ENCODE results near the gene UQCC5.
"Not testable (repeated sequence)": the region's sequence is repeated elsewhere in the genome, so short reads cannot be mapped to it uniquely, and the experiment has no call there.

- TF ChIP-seq CTCF, POLR2A (IDR thresholded peaks at IDR 0.05): not testable (repeated sequence)
These were observed 9.8 kb upstream of the UQCC5 start for GRCh38 chr3:52526671-52527038.

Measured in body of pancreas (tissue), 4 donors.